GM19240 (cell line): ENCODE measurements around the gene AQP7.
"Not testable (repeated sequence)": the region's sequence is repeated elsewhere in the genome, so short reads cannot be mapped to it uniquely, and the experiment has no call there.

Experiments used
- DNase-seq: peaks from one replicate; pipeline ENCODE4 v3.0.0; 2011; ENCODE audit warnings: low spot score; ENCODE audit not compliant: insufficient read length

AQP7 gene

DNA sequence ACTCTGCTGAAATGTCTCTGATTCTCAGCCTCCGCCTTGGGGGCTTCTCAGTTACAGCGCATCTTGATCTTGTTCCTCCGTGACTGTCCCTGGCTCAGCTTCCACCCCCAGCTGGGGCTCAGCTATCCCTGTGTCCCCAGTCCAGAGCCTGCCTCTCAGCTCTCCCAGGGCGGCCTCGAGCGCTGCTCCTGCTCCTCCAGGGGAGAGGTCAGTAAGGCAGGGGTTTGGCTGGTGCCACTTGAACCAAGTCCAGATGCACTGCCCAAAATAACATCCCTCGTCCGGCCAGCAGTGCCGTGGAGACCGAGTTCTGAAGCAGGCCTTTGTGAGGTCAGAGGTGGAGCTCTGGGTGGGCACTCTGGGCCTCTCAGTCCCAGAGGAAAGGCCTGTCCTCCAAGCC lies at the start of gene AQP7:
Gene AQP7, minus strand, starts transcription at position 198 of the 400 bp plus-strand sequence. CDS start 1,306 bp downstream, outside the sequence.
- not testable (repeated sequence) for DNase-seq

DNA sequence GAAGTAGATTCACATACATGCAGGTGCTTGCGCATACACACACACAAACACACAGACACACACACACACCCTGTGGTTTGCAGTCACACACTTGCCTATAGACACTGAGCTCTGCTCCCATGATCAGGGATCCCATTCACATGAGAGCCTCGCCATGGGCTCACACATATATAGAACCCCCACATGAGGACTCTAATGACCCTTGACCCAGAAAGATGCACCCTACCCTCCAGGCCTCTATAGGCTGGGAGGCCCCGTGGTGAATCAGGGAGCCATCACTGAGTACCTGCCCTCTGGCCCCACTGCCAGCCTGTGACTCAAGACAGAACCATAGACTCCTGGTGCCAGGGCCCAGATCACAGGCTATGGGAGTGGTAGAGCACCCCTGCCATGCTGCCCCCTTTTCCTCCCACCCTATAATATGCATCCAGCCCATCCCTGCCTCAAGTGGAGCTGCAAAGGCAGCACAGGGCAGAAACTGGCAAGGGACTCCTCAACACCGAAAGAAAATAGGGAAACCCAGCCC lies 48.3 kb upstream of the AQP7 start:
- no peak for DNase-seq

DNA sequence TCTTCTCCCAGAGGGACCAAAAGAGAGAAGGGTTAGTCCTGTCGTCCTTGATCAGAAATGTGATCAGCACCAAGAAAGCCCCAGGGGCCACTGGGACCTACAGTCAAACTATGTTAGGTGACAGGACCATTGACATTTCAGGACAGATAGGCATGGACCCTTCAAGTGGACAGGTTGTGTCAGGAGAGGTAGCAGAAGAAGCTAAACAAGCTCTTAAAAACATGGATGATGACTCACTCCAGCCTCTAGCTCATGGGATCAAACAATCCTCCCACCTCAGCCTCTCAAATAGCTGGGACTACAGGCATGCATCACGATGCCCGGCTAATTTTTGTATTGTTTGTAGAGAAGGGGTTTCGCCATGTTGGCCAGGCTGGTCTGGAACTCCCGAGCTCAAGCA lies 47.3 kb upstream of the AQP7 start:
- no peak for DNase-seq

DNA sequence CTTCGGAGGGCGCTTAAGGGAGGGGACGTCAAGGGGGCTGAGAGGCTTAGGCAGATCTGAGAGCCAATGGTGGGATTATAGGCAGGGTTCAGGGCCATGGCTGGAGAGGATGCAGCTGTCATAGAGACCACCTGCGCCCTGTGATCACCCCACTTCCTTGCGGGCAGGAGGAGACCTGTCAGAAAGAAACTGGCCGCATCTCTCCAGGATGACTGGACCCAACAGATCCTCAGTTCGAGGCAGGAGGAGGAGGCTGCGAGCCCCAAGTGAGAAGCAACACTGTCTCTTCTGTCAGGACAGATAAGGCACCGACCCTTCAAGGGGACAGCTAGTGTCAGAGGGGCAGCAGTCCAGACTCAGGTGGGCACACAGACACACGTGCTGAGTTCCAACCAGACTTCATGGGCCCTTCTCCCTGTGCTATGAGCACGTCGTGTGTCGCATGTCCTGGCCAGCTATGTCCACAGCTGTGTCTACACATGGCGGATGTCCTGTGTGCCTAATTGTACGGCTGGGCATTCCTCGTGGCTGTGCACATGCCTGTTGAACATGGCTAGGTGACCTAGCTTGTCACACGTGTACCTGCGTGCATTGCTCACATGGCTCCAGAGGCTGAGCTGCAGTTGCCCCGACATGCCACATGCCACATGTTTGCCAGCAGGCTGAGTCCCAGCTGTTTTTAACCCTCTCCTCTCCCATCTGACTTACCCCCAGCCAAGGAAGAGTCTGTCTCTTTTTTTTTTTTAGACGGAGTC lies 45.6 kb upstream of the AQP7 start:
- DNase-seq, result no peak

DNA sequence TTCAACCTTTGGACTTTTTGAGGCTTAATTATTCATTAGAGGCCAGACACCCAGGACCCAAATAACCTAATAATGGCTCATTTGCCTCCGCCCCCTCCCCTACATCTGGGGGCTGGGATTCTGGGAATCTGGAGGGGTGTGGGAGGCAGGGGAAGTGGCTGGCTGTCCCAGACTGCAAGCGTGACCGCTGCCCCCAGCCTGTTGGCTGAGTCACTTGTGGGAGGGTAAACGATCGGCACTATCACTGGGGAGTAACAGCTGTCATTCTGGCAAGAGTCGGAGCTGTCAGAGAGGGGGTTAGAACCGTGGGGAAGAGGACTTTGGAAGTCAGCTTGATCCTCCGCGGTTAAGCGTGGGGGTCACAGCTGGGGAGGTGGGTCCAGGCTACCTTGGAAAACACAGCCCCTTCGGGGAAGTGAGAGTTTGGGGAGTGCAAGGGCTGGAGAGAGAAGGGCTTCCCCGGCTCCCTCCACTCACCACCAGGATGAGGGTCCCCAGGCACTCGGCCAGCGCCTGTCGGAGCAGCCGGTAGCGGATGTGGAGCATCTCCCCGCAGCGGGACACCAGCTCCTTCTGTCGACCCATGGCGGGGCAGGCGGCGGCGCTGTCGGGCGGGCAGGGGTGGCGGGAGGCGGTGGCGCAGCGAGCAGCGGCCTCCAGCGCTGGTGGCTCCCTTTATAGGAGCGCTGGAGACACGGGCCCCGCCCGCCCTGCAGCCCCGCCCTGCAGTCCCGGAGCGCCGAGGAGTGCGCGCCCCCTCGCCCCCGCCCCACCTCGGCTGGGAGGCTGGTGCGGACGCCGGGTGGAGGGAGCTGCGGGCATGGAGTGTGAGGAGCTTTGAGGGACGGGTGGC lies 44.8 kb upstream of the AQP7 start, which contains the start of gene AQP3:
Gene AQP3, minus strand, starts transcription at position 648 of the 853 bp plus-strand sequence. Its CDS starts 63 bp downstream, at position 585.
- peak; percentile 53 for DNase-seq

DNA sequence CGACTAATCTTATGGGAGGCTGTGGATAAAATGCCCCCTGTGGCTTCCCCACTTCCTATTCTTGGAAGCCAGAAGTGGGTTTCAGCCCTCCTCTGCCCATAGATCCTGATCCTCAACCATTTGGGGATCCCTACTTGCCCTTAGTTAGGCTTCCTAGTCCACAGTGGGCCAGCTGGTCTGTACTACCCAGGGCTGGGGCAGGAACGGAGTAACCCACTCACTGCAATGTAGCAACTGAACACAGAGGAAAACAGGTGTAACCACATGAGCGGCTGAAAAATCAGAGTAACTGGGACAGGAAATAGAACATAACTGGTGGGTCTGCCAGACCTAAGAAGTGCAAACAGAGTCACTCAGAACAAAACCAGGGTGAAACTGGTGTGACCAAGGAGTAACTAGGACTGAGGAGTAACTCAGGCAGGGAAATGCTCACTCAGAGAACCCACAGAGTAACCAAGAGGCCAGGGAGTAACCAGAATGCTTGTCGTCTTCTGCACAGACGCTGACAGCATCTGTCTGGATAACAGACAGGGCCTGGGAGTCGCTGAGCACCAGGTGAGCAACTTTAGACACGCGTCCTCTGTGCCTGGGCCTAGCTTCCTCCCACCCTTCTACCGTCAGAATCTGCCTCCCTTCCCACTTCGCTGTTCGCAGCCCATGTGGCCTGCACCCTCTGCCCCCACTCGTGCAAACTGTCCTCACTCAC lies 44.0 kb upstream of the AQP7 start:
- peak; percentile 67 for DNase-seq

DNA sequence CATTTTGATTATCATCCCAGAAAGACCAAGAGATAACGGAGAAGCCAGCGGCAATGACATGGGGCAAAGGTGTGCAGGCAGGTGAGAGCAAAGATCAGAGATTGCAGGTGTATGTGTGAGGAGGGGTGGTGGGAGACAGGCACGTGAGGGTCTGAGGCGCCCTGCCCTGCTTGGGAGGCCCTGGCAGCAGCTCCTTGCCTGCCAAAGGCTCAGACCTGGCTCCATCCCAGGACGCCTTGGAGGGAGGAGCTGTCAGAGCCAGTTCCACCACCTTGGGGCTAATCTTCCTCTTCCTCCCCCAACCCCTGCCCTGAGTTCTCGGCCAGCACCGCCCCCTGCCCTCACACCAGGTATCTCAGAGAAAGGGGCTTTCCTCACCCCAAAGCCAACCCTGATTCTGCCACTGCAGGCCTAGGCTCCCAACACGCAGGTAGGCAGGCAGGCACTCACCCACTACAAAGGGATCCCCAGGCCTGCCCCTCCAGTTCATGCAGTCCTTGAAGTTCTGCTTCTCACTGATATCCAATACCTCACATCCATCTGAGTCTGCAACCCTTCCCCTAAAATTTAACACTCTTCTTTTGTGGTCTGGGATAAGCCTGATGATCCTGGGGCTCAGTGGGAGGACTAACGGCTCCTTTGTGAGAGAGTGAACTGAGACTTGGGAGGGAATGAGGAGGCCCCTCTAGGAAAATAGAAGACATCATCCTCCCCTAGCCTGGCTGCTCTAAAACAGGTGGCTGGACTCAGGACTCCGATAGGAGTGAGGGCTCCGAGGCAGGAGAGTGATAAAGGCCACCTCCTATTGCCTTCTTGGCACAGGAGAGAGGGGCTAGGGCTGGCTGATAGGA lies 43.2 kb upstream of the AQP7 start:
- DNase-seq, result no peak

DNA sequence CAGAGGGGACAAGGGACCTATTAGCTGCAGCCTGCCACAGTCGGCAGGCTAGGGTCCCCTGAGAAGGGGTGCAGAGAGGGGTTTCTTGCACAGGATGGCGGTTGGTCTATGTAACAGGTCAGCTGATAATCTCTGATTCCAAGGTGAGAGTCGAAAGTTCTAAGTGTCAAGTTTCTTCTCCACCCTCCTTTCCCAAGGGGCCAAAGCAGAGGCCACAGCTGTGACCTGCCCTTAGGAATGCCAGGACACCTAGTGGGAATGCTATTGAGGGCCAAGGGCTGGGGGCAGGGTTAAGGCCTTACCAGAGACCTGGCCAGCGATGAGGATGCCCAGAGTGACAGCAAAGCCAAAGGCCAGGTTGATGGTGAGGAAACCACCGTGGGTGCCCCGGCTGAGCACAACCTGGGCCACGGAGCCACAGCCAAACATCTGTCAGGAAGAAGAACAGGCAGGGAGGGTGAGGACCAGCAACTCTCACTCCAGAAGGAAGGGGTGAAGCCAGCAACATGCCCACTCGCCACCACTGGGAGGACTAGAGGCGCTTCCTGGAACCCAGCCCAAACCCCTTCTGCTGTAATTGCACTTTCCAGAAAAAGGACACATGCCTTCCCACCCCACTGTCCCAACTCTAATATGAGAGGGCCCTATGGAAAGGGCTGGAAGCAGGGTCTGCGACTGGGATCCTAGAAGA lies 41.2 kb upstream of the AQP7 start:
- no peak for DNase-seq

DNA sequence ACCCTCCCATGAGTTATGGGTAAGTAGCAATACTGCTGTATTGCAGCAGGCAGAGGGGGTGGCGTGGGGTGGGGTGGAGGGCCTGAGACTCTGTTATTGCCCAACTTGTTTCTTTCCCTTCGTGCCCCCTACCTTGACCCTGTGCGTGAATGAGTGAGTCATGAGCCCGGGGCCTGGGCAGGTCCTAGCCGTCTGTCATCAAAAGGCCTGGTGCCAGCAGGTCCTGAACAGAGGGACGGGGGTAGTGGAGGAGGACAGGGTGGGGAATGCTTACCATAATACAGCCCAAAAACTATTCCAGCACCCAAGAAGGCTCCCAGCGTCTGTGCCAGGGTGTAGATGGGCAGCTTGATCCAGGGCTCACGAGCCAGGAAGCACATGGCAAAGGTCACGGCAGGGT lies 40.7 kb upstream of the AQP7 start:
- no peak for DNase-seq

DNA sequence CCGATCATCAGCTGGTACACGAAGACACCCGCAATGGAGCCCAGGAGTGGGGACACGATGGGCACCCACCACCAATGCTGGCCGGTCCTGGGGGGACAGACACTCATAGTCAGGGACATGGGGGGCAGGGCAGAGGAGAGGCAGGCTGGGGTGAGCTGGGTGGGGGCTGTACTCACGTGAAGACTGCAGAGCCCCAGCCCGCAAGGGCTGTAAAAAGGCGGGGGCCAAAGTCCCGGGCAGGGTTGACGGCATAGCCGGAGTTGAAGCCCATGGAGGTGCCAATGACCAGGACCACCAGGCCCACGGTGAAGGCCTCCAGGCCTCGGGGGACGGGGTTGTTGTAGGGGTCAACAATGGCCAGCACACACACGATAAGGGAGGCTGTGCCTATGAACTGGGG lies 39.8 kb upstream of the AQP7 start:
- no peak for DNase-seq

DNA sequence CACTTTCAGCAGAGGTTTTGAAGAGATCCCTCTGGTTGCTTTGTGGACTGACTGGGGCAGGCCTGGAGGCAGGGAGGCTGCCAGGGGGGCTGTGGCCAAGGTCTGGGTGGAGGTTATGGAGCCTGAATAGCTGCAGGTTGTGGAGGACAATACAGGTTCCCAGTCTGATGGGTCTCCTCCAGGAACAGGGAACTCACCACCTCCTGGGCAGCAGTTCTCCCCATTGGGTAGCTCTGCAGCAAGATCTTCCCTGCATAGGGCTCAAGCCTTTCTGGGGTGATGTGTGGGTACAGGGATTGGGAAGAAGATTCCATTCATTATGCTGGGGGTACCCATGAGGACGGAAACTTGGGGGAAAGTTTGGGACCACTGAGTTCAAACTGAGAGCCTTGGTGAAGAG lies 38.2 kb upstream of the AQP7 start:
- no peak for DNase-seq

DNA sequence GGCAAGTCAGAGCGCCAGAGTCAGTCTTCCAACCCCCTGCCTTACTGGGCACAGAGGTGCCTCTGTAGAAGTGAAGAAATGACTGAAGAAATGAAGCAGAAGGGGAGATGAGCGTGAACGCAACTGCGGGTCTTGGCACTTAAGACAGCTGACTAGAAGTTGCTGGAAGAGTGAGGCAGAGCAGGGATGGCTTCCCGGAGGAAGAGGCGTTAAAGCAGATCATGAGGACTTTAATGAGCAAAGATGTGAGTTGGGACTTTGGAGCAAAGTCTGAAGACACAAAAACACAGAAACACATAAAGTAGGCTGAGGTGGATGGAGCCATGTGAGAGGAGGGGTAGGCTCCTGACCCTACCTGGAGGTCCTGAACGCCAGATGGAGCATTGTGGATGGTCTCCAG lies 37.8 kb upstream of the AQP7 start:
- DNase-seq, result no peak

DNA sequence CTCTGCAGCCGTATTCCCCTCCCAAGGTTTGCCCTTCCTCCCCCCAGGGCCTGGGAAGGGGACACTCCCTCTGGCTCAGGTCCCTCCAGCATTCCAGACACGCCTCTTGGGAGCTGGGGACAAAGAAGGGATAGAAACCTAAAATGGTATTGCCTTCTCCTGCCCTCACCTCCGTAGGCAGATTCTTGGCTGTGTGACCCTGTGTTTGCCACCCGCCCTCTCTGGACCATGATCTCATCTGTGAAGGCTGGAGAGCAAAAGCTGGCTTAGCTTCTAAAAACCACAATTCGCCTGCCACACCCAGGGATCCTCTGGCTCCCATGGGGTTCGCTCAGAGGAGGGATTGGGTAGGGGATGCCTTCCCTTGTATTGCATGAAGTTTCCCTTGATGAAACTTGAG lies 37.4 kb upstream of the AQP7 start:
- DNase-seq, result no peak

DNA sequence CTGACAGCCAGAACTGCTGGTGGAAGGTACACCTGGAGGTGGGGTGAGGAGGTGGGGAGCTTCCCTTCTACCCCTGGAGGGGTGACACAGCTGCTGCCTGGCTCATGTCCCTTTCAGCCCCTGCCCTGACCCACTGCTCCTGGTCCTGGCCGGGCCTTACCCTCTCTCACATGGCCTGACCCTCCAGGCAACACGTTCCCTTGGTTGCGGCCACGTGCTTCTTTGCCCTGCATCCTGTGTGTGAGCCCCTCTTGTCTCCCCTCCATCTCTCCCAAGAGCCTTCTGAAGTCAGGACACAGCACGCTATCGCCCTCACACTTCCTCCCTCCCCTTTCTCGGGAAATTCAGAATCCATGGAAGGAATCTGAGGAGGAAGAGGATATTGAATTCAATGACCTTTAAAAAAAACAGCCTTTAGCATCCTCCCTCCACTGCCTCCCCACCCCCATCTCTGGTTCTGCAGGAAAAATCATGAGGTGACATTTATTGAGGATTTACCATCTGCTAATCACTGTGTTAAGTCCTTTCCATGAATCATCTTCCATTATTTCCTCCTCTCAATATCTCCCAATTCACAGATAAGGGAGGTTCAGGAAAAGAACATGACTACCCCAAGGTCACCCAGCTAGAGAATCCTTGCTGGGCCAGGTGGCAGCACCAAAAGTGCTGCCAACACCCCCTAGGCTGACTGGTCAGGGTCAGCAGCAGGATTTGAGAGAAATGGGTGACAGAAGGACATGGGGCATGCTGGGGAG lies 36.7 kb upstream of the AQP7 start:
- DNase-seq, result no peak

DNA sequence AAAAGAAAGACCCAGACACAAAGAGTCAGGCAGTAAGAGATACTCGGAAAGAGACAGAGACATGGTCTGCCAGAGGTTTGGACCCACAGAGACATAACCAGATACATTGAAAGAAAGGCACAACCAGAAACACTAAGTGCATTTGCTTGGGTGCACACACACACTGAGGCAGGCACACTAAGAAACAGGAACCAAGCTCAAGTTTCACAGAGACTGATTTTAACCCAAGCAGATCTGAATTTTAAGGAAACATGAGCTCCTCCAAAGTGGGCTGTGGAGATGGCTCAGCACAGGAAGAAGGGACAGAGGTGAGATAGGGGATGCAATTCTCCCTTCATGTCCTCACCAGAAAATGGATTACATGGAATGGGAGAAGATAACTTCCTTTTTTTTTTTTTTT lies 35.5 kb upstream of the AQP7 start:
- DNase-seq, result no peak

DNA sequence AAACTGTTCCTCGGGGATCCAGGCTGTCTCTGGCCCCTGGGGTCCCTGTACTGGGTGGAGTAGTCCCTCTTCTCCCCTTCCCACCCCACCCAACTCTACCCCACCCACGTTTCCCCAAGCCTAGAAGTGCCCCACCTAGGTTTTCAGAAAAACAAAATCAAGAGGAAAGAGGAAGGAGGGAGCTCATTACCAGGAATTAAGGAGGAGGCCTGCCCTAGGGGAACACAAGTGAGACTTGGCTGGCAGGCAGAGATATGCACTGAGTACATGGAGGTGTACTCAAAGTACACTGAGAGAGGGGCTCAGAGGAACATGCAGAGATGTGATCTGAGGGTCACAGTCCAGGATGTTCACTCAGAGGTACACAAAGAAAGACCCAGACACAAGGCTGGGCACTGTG lies 34.8 kb upstream of the AQP7 start:
- no peak for DNase-seq

DNA sequence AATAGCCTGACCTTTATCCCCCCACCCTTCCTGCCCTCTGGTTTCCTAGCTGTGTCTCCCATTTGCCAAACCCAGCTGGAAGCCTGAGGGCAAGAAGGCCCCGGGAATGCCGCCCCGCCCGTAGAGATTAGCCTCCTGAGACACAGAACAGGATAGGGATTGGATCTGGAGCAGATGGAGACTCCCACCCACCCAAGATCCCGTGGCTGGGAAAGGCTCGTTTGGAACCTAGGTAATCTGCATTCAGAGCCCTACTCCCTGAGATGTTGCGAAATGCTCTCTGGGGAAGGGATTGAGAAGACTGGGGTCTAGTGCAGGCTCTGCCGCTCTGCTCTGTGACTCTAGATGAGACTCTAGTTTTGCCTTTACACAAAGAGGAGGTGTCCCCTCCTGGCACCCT lies 34.1 kb upstream of the AQP7 start:
- DNase-seq, result no peak

DNA sequence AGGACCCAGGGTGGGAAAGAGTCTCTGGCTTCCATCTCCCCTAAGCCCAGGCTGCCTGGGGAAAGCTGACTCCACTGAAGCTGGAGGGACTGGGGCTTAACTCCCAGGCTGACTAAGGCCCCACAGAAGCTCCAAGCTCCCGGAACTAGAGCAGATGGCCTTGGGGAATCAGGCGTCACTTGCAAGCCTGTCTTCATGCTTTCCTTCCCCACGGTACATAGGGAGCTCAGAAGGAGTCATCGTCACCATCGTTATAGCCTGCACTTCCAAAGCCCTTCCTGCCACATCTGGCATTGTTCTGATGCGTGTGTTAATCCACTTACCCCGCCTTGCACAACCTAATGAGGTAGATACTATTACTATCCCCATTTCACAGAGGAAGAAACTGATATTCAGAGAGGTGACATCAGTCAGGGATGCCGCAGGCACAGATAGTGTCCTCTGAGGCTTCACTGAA lies 33.5 kb upstream of the AQP7 start:
- no peak for DNase-seq

DNA sequence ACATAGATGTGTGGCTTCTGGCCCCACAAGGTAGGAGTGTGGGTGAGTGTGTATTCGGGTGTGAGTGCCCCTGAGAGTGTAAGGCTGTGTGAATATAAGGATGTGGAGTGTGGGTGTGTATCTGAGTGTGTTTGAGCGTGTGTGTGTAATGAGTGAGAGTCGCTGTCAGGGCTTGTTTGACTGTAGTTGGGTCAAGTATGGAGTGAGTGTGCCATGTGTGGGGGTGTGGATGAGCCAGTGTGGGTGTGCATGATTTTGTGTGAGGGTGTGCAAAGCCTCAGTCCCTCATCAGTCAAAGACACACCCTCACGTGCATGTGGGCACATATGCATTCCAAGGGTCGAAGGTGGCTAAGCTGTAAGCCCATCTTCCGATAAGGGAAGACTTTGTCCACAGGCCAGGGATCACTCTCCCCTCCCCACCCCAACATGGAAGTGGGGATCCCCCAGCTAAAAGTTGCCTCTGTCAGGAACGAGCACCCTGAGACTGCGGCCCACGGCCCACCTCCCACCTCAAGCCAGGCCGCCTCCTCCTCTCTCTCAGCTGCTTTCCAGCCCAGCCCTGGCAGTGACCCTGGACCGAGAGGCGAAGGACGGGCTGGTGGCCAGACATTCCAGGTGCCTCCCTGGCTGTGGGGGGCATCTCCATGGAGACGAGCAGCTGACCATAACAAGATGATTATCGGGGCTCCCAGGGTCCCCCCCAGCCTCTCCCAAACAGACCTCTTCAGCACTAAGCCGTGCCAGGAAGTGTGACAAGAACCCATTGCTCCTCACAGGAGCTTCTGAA lies 32.1 kb upstream of the AQP7 start:
- DNase-seq, result no peak
